EL (cell line): ENCODE measurements around the gene TSR1.
"Not testable (repeated sequence)": the region's sequence is repeated elsewhere in the genome, so short reads cannot be mapped to it uniquely, and the experiment has no call there.

Source experiments
- DNase-seq: peaks from one replicate; pipeline ENCODE4 v3.0.0-alpha.2; 2016

Gene TSR1

DNA sequence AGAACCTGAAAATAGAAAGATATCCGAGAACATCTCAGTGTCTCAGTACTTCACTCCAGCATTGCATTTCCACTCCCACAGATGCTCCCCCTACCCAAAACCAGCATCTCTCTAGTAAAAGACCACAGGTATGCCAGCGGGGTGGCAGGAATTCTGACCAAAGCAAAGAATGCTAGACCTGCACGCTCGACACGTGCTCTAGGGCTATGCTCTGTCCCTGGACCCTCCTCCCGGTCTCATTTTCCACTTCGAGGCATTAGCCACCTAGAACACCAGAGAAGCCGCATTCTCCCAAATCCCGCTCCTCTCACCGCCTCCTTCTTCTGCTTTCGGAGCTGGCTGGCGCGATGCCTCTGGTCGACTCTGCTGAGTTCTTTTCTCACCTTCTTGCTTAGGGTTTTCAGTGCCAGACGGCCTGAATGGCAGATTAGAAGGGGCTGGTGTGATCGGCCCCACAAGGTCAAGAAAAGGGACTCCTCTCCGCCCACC is 487 bp downstream of the TSR1 start:
- peak; percentile 28 for DNase-seq

DNA sequence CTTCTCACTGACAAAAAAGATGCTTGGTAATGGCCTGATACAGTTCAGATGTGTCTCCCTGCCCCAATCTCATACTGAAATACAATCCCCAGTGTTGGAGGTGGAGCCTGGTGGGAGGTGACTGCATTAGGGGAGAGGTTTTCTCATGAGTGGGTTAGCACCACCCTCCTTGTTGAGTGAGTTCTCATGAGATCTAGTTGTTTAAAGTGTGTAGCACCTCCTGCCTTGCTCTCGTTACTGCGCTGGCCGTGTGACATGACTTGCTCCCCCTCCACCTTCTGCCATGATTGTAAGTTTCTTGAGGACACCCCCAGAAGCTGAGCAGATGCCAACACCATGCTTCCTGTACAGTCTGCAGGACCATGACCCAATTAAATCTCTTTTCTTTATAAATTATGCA is 5.0 kb downstream of the TSR1 start:
- no peak for DNase-seq

DNA sequence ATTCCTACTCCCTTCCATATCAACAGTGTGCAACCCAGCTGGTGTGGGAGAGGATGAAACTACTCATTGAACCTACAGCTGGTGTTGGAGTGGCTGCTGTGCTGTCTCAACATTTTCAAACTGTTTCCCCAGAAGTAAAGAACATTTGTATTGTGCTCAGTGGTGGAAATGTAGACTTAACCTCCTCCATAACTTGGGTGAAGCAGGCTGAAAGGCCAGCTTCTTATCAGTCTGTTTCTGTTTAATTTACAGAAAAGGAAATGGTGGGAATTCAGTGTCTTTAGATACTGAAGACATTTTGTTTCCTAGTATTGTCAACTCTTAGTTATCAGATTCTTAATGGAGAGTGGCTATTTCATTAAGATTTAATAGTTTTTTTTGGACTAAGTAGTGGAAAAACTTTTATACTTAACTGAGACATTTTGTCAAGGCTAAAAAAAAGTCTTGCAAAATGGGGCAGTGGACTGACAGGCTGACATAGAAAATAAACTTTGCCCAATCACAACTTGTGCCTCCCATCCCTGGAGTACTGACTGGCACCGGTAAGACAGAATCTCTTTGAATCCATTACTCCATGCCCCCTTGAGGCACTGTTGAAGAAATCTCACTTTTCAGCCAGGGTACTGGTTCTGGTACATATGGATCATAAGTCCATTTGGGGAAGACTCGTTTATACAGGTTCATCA is 12.5 kb downstream of the TSR1 start:
- DNase-seq, result no peak

DNA sequence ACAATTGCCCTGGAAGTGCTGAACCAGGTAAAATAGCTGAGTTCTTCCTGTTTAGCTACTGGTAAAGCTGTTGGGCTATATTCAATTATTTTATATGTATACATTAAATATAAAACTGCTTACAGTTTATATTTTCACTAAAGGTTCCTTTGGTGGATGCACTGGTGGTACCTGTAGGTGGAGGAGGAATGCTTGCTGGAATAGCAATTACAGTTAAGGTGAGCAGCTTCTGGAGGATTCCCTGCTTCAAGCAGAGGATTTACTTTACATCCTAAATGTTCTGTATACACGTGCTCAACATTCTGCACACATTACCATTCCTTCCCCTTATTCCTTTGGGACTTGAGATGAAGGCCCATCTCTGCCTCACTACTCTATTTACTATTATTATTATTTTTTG is 14.9 kb downstream of the TSR1 start:
- no peak for DNase-seq

DNA sequence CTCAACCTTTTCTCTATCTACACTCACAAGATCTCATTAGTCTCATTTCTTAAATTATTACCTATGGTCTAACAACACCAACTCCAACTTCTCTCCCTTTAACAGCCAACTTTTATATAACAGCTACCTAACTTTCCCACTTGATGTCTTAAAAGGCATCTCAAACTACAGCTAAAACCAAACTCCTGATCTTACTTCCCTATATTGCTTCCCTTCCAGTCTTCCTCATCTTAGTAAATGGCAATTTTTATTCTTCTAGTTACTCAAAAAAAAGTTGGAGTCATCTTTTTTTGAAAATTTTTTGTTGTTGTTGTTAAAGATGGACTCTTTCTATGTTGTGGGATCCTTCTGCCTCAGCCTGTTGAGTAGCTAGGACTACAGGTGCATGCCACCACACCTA is 17.2 kb downstream of the TSR1 start:
- DNase-seq, result no peak

DNA sequence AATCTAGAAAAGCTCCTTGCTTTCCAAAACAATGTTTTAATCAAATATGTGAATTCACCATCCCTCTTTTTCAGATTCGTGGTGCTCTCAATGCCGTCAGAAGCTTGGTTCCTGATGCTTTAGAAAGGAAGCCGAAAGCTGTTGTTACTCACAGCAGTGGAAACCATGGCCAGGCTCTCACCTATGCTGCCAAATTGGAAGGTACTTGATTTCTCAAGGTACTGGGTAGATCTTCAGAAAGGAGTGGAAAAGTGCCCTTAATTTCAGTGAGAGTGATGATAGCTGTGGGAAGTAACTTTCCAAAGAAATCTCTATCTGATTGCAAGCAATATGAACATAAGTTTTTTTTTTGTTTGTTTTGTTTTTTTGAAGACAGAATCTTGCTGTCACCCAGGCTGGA is 18.5 kb downstream of the TSR1 start:
- no peak for DNase-seq

DNA sequence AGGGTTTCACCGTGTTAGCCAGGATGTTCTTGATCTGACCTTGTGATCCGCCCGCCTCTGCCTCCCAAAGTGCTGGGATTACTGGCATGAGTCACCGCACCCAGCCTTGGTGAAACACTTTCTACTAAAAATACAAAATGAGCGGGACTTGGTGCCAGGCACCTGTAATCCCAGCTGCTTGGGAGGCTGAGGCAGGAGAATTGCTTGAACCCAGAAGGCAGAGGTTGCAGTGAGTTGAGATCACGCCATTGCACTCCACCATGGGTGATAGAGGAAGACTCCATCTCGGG is 19.4 kb downstream of the TSR1 start:
- DNase-seq, result not testable (repeated sequence)

DNA sequence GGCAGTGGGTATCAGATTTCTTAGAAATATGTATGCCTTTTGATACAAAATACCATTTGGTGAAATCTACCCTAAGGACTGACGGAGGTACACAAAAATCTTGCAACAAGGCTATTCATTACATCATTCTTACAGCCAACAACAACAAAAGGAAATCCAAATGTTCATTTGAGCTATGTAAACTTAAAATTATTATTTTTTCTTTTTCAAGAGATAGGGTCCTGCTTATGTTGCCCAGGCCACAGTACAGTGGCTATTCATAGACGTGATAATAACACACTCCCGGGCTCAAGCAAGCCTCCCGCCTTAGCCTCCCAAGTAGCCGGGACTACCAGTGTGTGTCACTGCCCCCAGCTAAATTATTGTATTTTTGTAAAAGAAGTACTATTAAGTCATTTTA is 23.5 kb downstream of the TSR1 start:
- no peak for DNase-seq

GRCh38 chr17:2309338-2310154 is 26.7 kb downstream of the TSR1 start:
- peak; percentile 30 for DNase-seq

GRCh38 chr17:2304931-2305330 is 31.3 kb downstream of the TSR1 start:
- no peak for DNase-seq

GRCh38 chr17:2303204-2304188 is 32.8 kb downstream of the TSR1 start, which contains the start of the genes SMG6 and SRR:
TSS of gene SMG6 (minus strand) at chr17:2303785. CDS start at chr17:2303720, 65 bp downstream.
TSS of gene SRR (plus strand) at chr17:2303950. CDS start at chr17:2315561, 11,611 bp downstream.
- DNase-seq, result peak; percentile 90

DNA sequence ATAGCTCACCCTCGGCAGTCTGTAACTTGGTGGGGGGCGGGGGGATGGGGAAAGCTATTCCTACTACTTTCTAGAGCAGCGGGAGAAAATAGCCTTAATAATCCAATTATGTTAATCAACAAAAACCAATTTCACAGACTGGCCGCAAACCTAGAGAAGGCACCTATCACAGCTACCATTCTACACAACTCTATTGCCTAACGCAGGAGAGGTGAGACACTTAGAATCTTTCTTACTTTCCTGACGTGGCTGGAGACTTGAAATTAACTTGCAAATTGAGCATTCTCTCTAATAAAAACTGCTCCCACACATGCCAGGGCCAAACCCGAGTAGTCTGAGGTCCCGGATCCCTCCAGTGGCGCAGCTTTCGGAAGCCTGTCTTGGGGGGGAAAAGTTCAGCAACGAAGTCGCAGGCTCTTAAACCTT is 33.5 kb downstream of the TSR1 start:
- DNase-seq, result no peak

GRCh38 chr17:2299756-2300155 is 36.5 kb downstream of the TSR1 start:
- no peak for DNase-seq

GRCh38 chr17:2299136-2299535 is 37.1 kb downstream of the TSR1 start:
- no peak for DNase-seq

GRCh38 chr17:2297023-2297422 is 39.2 kb downstream of the TSR1 start:
- no peak for DNase-seq

GRCh38 chr17:2295575-2295974 is 40.7 kb downstream of the TSR1 start:
- no peak for DNase-seq

DNA sequence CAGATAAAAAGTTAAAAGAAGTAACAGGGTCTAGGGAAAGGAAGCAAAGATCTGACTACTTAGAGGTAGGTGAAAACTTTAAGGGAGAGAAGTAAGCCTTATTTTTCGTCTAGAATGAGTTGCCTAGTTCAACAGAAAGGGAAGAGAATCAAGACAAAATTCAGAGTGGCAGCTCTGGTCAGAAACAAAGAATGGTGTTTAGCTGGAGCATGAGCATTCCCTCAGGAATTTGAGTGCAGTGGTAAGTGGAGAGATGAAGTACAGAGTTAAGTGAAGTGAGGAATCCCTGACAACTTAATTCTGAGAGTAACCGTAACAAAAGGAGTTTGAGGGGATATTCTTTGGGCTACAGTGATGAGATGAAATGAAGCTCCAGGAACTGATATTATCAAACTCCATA is 44.2 kb downstream of the TSR1 start:
- peak; percentile 44 for DNase-seq

GRCh38 chr17:2289878-2290478 is 46.3 kb downstream of the TSR1 start:
- DNase-seq, result peak; percentile 7

GRCh38 chr17:2283302-2283701 is 53.0 kb downstream of the TSR1 start:
- DNase-seq, result no peak

GRCh38 chr17:2282297-2282873 is 53.9 kb downstream of the TSR1 start:
- DNase-seq, result peak; percentile 84

DNA sequence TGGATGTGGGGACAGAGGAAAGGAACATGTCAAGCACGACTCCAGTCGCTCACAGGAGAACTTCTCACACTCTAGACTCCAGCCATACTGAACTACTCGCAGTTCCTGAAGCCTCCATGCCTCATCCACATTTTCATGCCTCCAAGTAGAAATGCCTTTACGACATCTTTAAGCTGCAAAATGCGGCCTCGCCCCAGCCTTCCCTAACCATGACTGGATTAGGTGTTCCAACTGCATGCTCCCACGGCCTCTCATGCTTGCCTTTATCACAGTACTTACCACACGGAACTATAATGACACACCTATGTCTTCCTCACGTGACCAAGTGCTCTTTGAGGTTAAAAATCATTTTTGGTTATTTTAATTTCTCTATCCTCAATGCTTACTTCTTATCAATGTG is 56.5 kb downstream of the TSR1 start:
- DNase-seq, result no peak
